NCI-H748 treated with DMSO at 0.1 percent for 48 hours (cell line): ENCODE results near the gene CFL1.
"Not testable (repeated sequence)": the region's sequence is repeated elsewhere in the genome, so short reads cannot be mapped to it uniquely, and the experiment has no call there.

Experiments
- DNase-seq: peaks from one replicate; lab custom pipeline; 2025; lab: John Stamatoyannopoulos, UW

Gene CFL1

DNA sequence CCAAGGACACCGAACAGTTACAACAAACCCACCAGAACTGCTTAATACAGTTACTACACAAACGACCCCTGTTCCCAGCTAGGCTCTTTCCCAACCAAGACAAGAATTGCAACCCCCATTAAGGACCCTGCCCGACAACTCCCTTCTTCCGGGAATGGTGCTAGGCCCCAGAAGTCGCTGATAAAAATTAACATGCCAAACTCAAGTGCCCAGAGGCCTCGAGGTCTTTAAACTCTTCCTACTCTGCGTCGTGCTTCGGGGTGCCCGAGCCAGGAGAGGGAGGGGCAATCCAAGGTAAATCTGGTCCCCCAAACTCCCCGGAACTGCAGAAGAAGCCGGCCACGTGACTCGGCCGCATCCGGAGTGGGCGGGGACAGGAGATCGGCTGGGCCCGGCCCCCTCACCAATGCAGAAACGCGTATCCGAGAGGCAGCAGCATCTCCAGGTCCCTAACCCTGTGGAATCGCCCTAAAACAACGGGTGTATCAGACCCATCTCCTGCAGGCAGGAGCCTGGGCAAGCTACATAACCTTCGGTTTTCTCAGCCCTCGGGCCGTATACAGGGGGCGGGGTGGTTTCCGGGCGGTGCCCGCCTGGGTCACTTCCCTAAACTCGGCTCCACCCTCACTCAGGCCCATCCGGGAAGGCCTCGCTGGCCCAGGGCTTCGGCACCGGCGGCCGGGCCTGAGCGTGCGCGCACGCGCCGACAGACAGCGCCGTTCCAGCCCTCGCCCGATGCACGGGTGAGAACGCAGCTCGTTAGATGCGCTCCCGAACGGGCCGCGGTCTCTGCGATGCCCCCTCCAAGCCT, 1.1 kb downstream of the CFL1 start:
- peak; percentile 28 for DNase-seq

DNA sequence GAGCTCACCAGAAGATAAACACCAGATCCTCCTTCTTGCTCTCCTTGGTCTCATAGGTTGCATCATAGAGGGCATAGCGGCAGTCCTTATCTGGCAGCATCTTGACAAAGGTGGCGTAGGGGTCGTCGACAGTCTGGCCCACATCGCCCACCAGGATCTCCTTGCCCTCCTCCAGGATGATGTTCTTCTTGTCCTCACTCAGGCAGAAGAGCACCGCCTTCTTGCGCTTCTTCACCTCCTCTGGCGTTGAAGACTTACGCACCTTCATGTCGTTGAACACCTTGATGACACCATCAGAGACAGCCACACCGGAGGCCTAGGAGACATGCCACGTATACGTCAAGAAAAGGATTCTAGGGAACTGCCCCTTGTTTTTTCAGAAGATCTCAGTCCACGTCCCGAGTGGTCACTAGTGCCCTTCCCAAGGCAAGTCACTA, 2.0 kb downstream of the CFL1 start:
- no peak for DNase-seq

DNA sequence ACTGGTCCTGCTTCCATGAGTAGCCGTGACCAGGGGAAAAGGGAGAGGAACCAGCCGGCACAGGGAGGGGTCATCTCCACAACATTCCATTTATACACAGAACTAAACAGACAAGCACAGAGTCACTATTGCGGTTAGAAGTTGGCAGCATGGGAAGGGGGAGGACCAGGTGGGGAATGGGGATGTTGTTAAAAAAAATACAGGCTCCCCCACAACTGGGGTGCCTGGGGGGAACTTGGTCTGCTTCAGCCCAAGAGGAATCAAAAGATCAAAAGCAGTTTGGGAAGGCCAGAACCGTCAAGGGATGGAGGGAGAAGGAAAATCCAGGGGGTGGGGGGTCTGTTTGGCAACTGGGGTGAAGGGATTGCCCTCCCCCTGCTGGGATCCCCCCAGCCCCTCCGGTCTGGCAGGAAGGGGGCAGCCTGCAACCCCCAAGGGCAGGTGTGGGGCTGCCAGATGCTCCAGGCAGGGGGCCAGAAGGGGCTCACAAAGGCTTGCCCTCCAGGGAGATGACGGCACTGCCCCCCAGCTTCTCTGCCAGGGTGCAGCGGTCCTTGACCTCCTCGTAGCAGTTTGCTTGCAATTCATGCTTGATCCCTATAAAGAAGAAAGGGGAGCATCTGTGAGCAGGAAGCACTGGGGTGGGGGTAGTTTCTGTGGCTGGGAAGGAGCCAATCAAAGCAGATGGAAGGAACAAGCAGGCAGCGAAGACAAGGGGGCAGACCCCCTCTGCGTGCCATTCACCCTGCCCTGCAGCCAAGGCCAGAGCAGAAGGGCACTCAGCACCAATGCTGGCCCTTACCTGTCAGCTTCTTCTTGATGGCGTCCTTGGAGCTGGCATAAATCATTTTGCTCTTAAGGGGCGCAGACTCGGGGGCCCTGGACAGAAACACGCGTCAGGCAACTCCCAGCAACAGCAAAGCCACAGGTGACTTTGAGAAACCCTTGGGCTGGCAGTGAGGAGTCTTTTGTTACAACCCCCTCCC, 2.8 kb downstream of the CFL1 start:
- no peak for DNase-seq

DNA sequence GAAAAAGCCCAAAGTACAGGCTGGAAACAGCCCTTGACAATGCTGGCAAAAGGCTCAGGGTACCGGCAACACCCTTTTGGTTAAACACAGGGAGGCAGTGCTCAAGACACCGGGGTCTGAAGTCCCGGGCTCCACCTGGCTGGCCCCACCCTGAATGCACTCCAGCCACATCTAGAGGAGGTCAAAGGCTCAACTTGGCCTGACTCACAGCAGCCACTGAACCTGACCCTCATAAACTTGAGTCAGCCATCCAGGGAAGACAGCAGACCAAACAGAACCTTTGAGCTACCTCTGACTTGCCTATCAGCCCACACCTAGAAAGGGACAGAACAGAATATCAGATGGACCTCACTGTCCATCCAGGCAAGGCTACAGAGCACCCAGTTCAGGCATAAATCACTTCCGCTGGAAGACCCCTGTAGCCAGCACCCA, 3.8 kb downstream of the CFL1 start:
- no peak for DNase-seq

DNA sequence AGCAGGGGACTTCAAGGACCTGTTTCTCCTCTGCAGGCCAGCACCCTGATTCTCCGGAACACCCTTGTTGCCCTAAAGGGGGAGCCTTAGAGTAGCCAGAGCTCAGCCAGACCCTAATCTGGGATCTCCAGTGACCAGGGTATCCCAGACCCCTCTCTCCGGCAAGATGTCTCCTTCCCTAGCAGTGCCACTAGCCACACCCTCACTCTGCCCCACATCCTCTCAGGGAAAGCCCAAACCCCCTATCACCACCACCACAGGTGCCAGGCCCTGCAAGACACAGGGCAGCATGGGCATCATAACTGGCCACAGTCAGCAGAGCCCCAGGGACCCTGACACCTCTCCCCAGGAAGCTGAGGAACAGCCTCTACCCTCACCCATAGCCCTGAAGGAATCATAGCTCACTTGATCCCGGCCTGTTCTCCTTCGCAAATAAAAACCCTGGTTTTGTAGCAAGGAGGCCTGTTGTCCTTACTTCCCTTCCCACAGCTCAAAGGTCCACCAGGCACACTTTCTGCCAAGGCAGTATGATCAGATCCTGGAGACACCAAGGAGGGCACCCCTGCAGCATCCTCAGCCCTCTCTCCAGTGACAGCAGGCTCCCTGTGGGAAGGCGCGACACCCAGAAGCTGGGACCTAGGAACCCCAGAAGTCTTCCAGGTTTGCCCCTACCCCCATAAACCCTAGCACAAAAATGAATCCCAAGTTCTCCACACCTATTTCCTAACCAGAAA, 4.6 kb downstream of the CFL1 start:
- no peak for DNase-seq

DNA sequence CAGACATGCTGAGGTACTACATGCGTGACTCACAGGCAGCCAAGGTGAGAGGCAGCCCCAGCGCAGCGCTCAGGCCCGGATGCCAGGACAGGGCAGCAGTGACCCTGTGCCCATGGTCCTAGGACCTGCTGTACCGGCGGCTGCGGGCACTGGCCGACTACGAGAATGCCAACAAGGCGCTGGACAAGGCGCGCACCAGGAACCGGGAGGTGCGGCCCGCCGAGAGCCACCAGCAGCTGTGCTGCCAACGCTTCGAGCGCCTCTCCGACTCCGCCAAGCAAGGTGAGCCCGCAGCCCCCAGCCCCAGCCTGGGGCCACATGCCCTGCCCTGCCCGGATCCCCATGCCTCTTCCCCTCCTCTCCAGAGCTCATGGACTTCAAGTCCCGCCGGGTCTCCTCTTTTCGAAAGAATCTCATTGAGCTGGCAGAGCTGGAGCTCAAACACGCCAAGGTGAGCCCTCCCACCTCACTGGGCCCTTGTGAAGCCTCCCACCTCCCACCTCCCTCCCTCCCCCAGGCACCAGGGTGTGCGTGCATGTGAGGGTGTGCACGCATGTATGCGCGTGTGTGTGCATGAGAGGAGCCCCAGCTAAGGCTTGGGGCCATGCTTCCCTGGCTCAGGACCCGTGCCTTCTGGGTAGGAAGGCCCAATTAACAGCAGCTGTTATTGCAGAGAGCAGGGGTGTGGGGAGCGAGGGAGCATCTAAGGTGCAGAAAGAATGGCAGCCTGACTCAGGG, 5.3 kb downstream of the CFL1 start:
- no peak for DNase-seq

DNA sequence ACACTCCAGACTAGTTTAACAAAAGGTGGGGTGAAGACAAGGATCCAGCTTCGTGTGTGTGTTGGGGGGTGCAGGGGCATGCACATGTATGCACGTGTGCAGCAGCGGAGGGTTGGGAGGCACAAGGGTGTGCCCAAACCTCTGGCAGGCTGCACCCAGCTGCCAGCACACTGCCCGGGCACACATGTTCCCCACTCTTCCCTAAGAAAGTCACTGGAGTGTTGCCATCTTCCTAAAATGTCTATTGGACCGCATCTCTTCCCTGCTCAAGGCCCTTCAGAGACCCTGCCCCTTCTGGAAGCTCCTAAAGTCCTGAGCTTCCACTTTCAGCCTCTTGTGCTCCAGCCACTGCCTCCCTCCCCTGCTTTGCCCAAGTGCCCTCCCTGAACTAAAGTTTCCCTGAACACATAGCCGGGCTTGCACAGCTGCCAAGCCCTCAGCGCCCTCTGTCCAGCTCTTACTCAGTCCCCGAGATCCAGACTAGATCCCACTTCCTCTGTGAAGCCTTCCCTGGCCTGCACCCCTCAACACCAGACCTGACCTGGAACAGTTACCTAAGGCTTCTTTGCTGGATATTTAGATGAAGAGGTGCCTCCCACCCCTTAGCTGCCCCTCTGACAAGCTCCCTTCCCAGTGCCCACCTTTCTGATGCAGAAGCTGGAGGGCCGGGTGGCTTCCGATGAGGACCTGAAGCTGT, 6.0 kb downstream of the CFL1 start:
- no peak for DNase-seq

DNA sequence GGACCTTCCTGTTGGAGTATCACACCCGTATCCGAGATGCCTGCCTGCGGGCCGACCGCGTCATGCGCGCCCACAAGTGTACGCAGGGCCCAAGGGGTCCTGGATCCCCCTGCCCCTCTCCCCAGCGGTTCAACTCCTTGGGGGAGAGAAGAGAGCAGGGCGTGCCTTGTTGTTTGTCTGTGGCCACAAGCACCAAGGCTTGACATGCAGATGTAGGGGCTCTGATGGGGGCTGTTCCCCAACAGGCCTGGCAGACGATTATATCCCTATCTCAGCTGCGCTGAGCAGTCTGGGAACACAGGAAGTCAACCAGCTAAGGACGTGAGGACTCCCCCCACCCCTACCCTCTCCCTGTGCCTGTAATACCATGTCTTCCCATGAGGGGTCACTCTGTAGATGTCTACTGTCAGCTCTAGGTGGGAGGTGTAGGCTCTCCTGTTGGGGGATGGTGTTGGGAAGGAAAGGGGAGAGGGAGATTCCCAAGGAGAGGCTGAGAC, 6.8 kb downstream of the CFL1 start:
- no peak for DNase-seq

DNA sequence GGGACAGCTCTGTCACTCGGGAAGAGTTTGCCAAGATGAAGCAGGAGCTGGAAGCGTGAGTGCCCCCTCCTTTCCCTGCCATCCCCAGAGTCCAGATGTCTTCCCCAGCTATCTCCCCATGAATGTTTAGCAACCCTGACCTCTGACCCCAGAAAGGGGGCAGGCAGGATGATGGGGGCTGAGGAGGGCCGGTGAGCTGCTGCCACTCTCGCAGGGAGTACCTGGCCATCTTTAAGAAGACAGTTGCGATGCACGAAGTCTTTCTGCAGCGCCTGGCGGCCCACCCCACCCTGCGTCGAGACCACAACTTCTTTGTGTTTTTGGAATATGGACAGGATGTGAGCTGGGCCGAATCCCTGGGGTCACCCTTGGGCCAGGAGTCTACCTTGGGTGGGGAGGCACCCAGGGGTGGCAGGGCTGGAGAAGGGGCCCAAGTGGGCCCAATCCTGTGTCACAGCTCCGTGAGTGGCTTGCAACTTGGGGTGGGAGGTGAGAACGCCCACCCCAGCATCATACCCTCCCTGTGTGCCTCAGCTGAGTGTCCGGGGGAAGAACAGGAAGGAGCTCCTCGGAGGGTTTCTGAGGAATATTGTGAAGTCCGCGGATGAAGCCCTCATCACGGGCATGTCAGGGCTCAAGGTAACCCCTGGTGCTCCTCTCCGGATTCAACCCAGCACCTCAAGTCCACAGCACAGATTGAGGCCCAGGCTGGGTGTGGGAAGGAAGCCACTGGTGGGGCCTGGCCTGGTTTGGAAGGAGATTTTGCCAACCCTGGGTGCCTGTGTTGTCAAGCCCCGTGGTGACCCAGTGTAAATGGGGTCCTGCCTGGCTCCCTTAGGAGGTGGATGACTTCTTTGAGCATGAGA, 7.5 kb downstream of the CFL1 start:
- no peak for DNase-seq

DNA sequence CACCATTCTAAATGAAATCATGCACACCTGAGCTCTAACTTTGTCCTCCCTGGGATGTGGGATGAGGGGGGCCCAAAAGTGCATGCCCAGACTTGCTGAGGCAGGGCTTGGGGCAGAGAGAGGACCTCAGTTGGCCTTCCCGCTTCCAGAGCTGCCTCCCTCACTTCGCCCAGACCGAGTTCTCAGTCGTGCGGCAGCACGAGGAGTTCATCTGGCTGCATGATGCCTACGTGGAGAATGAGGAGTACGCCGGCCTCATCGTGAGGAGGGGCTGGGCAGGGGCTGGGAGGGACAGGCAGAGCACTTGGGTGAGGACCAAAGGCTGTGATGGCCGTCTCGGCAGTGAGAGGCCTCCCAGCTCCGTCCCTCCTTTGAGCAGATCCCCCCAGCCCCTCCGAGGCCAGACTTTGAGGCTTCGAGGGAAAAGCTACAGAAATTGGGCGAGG, 8.2 kb downstream of the CFL1 start:
- DNase-seq, result no peak

DNA sequence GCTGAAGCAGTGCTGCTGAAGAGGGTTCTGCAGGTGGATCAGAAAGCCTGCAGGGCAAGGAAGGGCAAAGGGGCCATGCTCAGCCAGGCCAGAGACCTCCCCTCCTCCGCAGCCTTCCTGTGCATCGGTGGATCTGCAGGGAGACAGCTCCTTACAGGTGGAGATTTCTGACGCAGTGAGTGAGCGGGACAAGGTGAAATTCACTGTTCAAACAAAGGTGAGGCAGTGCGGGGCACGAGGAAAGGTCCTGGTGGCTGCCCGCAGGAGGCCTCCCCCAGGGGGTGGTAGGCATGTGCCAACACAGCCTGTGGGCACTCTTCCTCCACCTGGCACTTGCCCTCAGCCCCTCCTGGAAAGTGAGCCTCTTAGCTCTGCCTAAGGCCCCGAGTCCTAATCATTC, 8.6 kb downstream of the CFL1 start:
- DNase-seq, result no peak

DNA sequence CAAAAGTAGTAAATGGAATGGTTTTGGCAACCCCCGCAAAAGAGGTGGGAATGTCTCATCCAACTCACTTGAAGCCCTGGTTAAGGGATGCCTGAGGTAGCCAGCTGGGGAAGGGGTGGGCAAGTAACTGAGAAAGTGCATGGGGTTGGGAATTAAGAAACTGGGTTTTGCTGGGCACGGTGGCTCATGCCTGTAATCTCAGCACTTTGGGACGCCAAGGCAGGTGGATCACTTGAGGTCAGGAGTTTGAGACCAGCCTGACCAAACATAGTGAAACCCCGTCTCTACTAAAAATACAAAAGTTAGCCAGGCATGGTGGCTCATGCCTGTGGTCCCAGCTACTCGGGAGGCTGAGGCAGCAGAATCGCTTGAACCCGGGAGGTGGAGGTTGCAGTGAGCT, 9.3 kb downstream of the CFL1 start:
- not testable (repeated sequence) for DNase-seq

DNA sequence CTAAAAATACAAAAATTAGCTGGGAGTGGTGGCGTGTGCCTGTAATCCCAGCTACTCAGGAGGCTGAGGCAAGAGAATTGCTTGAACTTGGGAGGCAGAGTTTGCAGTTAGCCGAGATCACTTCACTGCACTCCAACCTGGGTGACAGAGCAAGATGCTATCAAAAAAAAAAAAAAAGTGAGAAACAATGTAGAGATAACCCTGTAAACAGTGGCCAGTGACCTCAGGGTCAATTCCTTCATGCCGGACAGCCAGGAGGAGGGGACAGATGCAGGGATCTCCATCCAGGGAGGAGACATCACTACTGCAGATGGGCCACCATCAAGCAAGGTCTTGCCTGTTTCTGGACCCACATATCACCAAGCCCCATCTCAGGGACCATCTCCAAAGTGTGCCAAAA, 10.2 kb downstream of the CFL1 start:
- DNase-seq, result no peak

DNA sequence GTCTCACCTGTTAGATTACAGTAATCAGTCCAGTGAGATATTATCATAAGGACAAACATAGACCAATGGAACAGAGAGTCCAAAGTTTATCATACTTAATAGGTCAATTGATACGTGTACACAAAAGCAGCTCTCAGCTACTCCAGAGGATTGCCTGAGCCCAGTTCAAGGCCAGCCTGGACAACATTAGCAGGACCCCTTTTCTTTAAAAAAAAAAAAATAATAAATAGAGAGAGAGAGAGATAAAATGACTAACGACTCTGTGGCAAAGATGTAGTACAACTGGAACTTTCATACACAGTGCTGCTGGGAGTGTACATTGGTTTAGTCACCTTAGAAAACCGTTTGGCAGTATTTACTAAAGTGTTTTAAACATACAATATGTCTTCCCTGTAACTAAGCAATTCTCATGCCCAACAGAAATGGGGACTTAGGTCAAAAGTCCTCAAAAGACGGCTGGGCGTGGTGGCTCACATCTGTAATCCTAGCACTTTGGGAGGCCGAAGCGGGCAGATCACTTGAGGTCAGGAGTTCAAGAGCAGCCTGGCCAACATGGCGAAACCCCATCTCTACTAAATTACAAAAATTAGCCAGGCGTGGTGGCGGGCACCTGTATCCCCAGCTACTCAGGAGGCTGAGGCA, 13.6 kb downstream of the CFL1 start:
- no peak for DNase-seq

DNA sequence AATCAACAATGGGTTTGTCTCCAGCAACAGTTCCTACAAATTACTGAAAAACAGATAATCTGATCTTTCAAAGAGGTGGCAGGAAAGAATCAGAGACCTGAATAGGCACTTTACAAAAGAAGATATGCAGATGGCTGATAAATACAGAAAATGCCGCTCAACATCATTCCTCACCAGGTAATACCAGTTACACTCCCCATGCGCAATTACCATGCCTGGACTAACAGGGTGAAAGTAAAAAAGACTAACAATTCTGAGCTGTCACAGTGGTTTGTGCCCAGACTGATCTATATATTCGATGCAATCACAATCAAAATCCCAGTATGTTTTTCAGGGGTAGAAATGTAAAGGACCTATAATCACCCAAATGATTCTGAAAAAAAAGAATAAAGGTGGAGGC, 14.2 kb downstream of the CFL1 start:
- no peak for DNase-seq

DNA sequence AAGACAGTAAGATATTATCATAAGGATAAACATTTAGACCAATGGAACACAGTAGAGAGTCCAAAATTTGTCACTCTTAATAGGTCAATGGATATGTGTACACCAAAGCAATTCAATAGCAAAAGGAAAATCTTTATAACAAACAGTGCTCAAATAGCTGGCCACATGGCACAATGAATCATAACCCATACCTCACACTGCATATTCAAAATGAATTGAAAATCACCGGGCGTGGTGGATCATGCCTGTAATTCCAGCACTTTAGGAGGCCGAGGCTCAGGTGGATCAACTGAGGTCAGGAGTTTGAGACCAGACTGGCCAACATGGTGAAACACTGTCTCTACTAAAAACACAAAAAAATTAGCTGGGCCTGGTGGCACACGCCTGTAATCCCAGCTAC, 15.8 kb downstream of the CFL1 start:
- no peak for DNase-seq

DNA sequence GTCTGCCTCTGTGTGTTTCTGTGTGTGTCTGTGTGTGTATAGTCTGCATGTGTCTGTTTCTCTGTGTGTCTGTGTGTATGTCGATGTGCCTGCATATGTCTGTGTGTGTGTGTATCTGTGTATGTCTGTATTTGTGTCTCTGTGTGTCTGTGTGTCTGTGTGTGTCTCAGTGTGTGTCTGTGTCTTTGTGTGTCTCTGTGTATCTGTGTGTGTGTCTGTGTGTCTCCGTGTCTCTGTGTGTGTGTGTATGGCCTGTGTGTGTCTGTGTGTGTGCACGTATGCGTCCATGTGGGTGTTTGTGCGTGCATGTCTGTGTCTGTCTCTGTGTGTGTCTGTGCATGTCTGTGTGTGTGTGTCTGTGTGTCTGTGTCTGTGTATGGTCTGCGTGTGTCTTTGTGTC, 23.8 kb downstream of the CFL1 start:
- no peak for DNase-seq

DNA sequence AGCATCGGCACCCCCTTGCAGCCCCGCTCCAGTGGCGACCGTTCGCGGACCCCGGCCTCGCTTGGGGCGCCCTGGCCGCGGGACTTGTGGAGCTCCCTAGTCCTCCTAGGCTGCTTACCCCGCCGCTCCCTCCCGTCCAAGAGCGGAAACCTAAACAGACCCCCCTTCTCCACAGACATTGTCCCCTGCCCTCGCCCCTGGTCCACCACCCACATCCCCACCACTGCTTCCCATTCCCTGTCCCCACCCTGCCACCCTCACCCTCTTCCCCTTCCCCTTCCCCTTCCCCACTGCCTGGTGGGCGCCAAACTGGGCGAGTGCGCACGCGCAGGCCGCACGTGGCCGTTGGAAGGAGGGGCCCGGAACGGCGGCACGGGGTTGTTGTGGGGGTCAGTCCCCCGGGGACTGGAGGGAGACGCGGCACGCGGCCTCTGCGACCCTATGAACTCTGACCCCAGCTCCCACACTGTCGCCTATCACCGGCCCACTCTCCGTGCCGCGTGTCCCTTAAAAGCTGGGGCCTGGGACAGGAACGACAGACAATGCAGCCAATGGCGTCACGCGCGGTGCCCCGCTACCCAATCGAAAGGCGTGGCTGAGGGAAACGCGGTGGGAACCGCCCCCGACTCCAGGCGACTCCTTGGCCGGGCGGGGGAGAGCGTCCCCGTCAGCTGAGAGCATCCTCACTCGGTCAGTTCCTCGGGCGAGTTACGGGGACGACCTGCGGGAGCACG, 24.5 kb downstream of the CFL1 start, which contains the start of gene SNX32:
Gene SNX32, plus strand, starts transcription at position 667 of the 734 bp plus-strand sequence. CDS start 103 bp downstream, outside the sequence.
- peak; percentile 77 for DNase-seq
